Heart left ventricle (tissue), 16 donors: ENCODE data around the gene NELFB. TPM values are rescaled to one million over a fixed set of nuclear protein-coding genes. Genes with fewer than 3 reads are reported as not detected.

Source experiments
- ATAC-seq, 4 donors: fragments of 200-7000 bp; cut with Tn5 transposase; one replicate each; pipeline ENCODE4 v1.9.1; 2020 to 2022; ENCODE audit warnings: moderate library complexity in 4 of 4, mild to moderate bottlenecking in 3 of 4, moderate number of reproducible peaks in 1 of 4
- DNase-seq, 5 donors: peaks; one replicate each; pipeline ENCODE4 v3.0.0-alpha.2; 2020
- H3K27ac ChIP-seq, 12 donors: fragments of 200-600 bp; sonication (generic) in 4 of 12; one replicate each; pipeline versions ENCODE4 v1.5.0 to v1.8.0; 2016 to 2022; ENCODE audit warnings: mild to moderate bottlenecking in 2 of 12
- H3K27me3 ChIP-seq, 9 donors: fragments of 200-600 bp; sonication (generic) in 2 of 9; one replicate each; pipeline versions ENCODE4 v1.5.1 to v1.8.0; 2016 to 2022; ENCODE audit warnings: mild to moderate bottlenecking in 3 of 9
- H3K36me3 ChIP-seq, 9 donors: fragments of 200-600 bp; sonication (generic) in 2 of 9; one replicate each; pipeline versions ENCODE4 v1.5.0 to v1.8.0; 2018 to 2022; ENCODE audit warnings: mild to moderate bottlenecking in 2 of 9
- H3K4me1 ChIP-seq, 12 donors: fragments of 200-600 bp; sonication (generic) in 4 of 12; one replicate each; pipeline versions ENCODE4 v1.5.0 to v1.8.0; 2016 to 2022; ENCODE audit warnings: mild to moderate bottlenecking in 3 of 12
- H3K4me3 ChIP-seq, 12 donors: fragments of 200-600 bp; sonication (generic) in 4 of 12; one replicate each; pipeline versions ENCODE4 v1.5.0 to v1.8.0; 2017 to 2022; ENCODE audit warnings: mild to moderate bottlenecking in 9 of 12, moderate library complexity in 4 of 12
- H3K9me3 ChIP-seq, 12 donors: fragments of 200-600 bp; sonication (generic) in 4 of 12; one replicate each; pipeline versions ENCODE4 v1.5.0 to v1.8.0; 2016 to 2022; ENCODE audit warnings: mild to moderate bottlenecking in 1 of 12
- CTCF ChIP-seq, 12 donors: fragments of 200-600 bp; sonication (generic) in 4 of 12; IDR thresholded peaks; one replicate each; pipeline versions ENCODE4 v1.5.0 to v1.8.0; 2018 to 2022; ENCODE audit warnings: antibody characterized with exemption in 12 of 12, mild to moderate bottlenecking in 5 of 12
- POLR2A ChIP-seq, 2 donors: fragments of 450-650 bp; IDR thresholded peaks; one replicate each; pipeline ENCODE4 v1.6.1; 2017; ENCODE audit warnings: antibody characterized with exemption in 2 of 2, mild to moderate bottlenecking in 2 of 2, moderate library complexity in 2 of 2
- WGBS, 4 donors: extraction: QIAGEN DNeasy Blood & Tissue Kit in 2 of 4; methylation state at CpG; one replicate each; pipeline versions ENCODE4 v1.1.5 to v1.1.7; 2013 to 2018; 5-methylcytosine and 5-hydroxymethylcytosine counted together
- intact Hi-C, 10 donors: fragments of 100-400 bp; cut with DNase I; formaldehyde crosslinking; loops; one replicate each; pipeline versions ENCODE4 v1.11.1 to v1.14.2; 2022
- long read RNA-seq, 3 donors: library from polyadenylated mRNA; unstranded; transcript quantifications; one replicate each; pipeline ENCODE4 v2.0.0, GENCODE V29; 2020 to 2021
- polyA plus RNA-seq, 2 donors: library from polyadenylated mRNA; stranded (reverse); fragments of 200-250 nt; gene quantifications; one replicate each; pipeline ENCODE4 v1.2.3, GENCODE V29; 2013
- total RNA-seq, 9 donors: library from RNA; depleted of rRNA in 2 of 9; stranded (reverse); fragments of >200 nt in 2 of 9; fragmentation: NEBNext Ultra II Directional in 3 of 9; extraction: Animal tissue kit (Norgen Biotek cat#: 25700) in 3 of 9; gene quantifications; one replicate each; pipeline versions ENCODE4 v1.1.0 to v1.2.4, GENCODE V29; 2016 to 2023
- donor health status: ischemic (EF 13 %, LVEDD 7.1; RV severe dilation, severe dysfunction).
- donor health status: healthy with polysubstance abuse.
- donor health status: DM: no; HTN: yes; CAD: no.
- donor health status: DM: no; HTN: no; CAD: no.
- donor health status: ischemic (EF 25% LVEDD 6.9; RV normal size, moderate dysfunction).
- donor health status: ischemic (EF 25% LVEDD 5.7; RV mildly dilated, moderate dysfunction).
- donor health status: healthy.
- donor health status: DM: yes; HTN: yes; CAD: no.
- donor health status: ischemic (EF 35%, LVEDD 5.7; RV mildly dilated, moderate dysfunction).
- donor health status: nonischemic (EF 11% LVEDD 7.7; RV severe dilation, severe dysfunction).
- donor health status: DM: yes; HTN: yes; CAD: no.
- donor health status: PGD.
- donor health status: ischemic (EF 29% LVEDD 5.4; RV normal size, mild dysfunction).
- donor health status: nonischemic (EF 23%, LVEDD 6.1; RV moderate dilation, normal function).

Gene NELFB
- total RNA-seq (10 to 100 TPM; 32.5 to 55.5 (median 38.1) TPM), polyA plus RNA-seq (10 to 100 TPM; 31.4 to 77.8 TPM)
- long read RNA-seq, donor 1, transcript NELFB-201 (13 exons, 2,698 nt), result major isoform, 112 of 151 reads
- long read RNA-seq, donor 1, partial matches to known transcripts, result 18 of 151 reads
- long read RNA-seq, donor 1, other reads (novel, unspliced or antisense), result 21 of 151 reads
- long read RNA-seq, donor 2, transcript NELFB-201 (13 exons, 2,698 nt), result major isoform, 13 of 41 reads
- long read RNA-seq, donor 2, partial matches to known transcripts, result 23 of 41 reads
- long read RNA-seq, donor 2, other reads (novel, unspliced or antisense), result 5 of 41 reads
- long read RNA-seq, donor 3, transcript NELFB-201 (13 exons, 2,698 nt), result major isoform, 156 of 198 reads
- long read RNA-seq, donor 3, partial matches to known transcripts, result 22 of 198 reads
- long read RNA-seq, donor 3, other reads (novel, unspliced or antisense), result 20 of 198 reads

GRCh38 chr9:137254624-137255447 is at the start of gene NELFB:
Gene NELFB (plus strand): TSS chr9:137255327.
- H3K27me3 ChIP-seq, result no peaks in the 10 kb centered on the region
- 1 to 4% (median 2%) methylated on average over 17 to 105 of the region's 105 CpGs for WGBS, 4 donors
- peak; percentile 68 to 89 (median 86) for ATAC-seq
- TF ChIP-seq POLR2A (IDR thresholded peaks at IDR 0.05) (peak in 1 of 2 donors; percentile 90), CTCF (IDR thresholded peaks at IDR 0.05) (peak in 4 of 12 donors; percentile 7 to 30 (median 24))
- no peaks in the 10 kb centered on the region for H3K9me3 ChIP-seq
- DNase-seq, result peak; percentile 94 to 98 (median 95)
- peaks cover 7 to 41% (median 26%) of the 10 kb centered on the region in 12 donors for H3K4me1 ChIP-seq
- intact Hi-C loops, result loop anchor here in 1 of 10 donors (1.0 kb wide), 1 partner anchor 14 kb away; the partner anchor contains the start of gene TUBB4B
- H3K27ac ChIP-seq, result peak within 1 kb of the TSS; percentile 51 to 95 (median 86)
- peak within 1 kb of the TSS; percentile 76 to 100 (median 99) for H3K4me3 ChIP-seq
- H3K36me3 ChIP-seq, result peaks cover 0 to 37% (median 29%) of the 10 kb centered on the region in 9 donors

GRCh38 chr9:137206602-137207001 is 48.5 kb upstream of the NELFB start:
- Histone ChIP-seq H3K4me3 (peak overlapping the region in 9 of 12 donors; percentile 73 to 100 (median 98)), H3K9me3 (no peaks in the 10 kb centered on the region), H3K27me3 (no peaks in the 10 kb centered on the region), H3K36me3 (peaks cover 0 to 24% (median 0%) of the 10 kb centered on the region in 9 donors), H3K4me1 (peaks cover 7 to 57% (median 44%) of the 10 kb centered on the region in 12 donors), H3K27ac (no peak overlapping the region)
- ATAC-seq (no peak), DNase-seq (no peak)
- intact Hi-C loops, result no loop called here
- 66 to 69% (median 67%) methylated on average over 7 of the region's 7 CpGs for WGBS, 4 donors
- TF ChIP-seq CTCF (IDR thresholded peaks at IDR 0.05), result no peak
- TF ChIP-seq POLR2A (IDR thresholded peaks at IDR 0.05), result no peak

GRCh38 chr9:137211532-137211931 is 43.6 kb upstream of the NELFB start:
- H3K27me3 ChIP-seq, result no peaks in the 10 kb centered on the region
- no peak for DNase-seq
- WGBS, 4 donors, result 76 to 85% (median 79%) methylated on average over 13 of the region's 13 CpGs
- no peaks in the 10 kb centered on the region for H3K9me3 ChIP-seq
- H3K36me3 ChIP-seq, result peaks cover 0 to 32% (median 3%) of the 10 kb centered on the region in 9 donors
- no peak for TF ChIP-seq CTCF (IDR thresholded peaks at IDR 0.05)
- TF ChIP-seq POLR2A (IDR thresholded peaks at IDR 0.05), result no peak
- no peak overlapping the region for H3K4me3 ChIP-seq
- intact Hi-C loops, result no loop called here
- ATAC-seq, result no peak
- peaks cover 0 to 11% (median 5%) of the 10 kb centered on the region in 12 donors for H3K4me1 ChIP-seq
- H3K27ac ChIP-seq, result no peak overlapping the region
